ENCODE measurements around the gene GATA6. TPM values are rescaled to one million over a fixed set of nuclear protein-coding genes. Genes with fewer than 3 reads are reported as not detected.

Gene GATA6
- total and polyA plus RNA-seq, 10 of the 15 experiments (the other 5 are each of a cell fraction or from before 2014, with no cell fraction given), result 0.04 to 0.05 TPM; not detected in 8

DNA sequence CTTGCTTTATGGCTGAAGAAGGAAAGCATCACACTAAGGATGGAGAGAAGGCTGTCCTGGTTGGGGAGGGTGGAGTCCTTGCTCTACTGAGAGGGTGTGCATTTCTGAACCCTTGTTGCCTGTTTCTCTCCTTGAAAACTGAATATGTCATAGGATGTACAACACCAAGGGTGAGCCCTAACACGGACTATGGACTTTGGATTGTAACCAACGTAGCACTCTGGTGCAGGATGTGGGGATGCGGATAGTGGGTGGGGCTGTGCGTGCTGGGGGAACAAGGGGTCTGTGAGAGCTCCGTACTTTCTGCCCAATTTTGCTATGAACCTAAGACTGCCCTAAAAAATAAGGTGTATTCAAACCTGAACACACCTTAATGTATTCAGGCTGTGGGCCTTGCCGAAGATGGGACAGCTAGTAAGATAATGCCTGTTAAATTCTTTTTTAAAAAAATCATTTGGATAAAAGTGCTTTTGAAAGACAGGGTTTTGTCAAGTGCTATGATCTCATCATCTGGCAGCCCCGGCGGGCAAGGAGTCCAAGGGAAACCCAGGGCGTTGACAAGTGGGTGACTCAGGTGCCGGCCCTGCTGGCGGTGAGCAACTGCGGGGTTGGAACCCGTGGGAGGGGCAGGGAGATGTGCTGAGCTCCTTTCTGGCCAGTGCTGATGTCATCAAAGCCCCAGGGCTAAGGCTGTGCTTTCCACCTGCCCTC lies 54.0 kb downstream of the GATA6 start:
- intact Hi-C loops (cut with micrococcal nuclease; ENCODE audit: unreplicated experiment), result no loop called here
- RAD21 ChIA-PET (ENCODE audit: unreplicated experiment), result no interaction called here
- no peak for TF ChIP-seq IRF4 (IDR thresholded peaks at IDR 0.05; ENCODE audit: low read depth, low read length)
- TF ChIP-seq GABPA (IDR thresholded peaks at IDR 0.05; ENCODE audit: low read depth), result no peak
- no peak for TF ChIP-seq POU2F2 (IDR thresholded peaks at IDR 0.05; ENCODE audit: borderline replicate concordance, low read depth, low read length)
- no peak for TF ChIP-seq SIN3A (IDR thresholded peaks at IDR 0.05; ENCODE audit: low read depth, low read length)
- TF ChIP-seq ESRRA (IDR thresholded peaks at IDR 0.05; ENCODE audit: low read length), result no peak
- TF ChIP-seq, protein P1, sequence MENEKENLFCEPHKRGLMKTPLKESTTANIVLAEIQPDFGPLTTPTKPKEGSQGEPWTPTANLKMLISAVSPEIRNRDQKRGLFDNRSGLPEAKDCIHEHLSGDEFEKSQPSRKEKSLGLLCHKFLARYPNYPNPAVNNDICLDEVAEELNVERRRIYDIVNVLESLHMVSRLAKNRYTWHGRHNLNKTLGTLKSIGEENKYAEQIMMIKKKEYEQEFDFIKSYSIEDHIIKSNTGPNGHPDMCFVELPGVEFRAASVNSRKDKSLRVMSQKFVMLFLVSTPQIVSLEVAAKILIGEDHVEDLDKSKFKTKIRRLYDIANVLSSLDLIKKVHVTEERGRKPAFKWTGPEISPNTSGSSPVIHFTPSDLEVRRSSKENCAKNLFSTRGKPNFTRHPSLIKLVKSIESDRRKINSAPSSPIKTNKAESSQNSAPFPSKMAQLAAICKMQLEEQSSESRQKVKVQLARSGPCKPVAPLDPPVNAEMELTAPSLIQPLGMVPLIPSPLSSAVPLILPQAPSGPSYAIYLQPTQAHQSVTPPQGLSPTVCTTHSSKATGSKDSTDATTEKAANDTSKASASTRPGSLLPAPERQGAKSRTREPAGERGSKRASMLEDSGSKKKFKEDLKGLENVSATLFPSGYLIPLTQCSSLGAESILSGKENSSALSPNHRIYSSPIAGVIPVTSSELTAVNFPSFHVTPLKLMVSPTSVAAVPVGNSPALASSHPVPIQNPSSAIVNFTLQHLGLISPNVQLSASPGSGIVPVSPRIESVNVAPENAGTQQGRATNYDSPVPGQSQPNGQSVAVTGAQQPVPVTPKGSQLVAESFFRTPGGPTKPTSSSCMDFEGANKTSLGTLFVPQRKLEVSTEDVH (IDR thresholded peaks at IDR 0.05; ENCODE audit: low read depth, partially characterized antibody), result no peak
- TF ChIP-seq, protein P2, sequence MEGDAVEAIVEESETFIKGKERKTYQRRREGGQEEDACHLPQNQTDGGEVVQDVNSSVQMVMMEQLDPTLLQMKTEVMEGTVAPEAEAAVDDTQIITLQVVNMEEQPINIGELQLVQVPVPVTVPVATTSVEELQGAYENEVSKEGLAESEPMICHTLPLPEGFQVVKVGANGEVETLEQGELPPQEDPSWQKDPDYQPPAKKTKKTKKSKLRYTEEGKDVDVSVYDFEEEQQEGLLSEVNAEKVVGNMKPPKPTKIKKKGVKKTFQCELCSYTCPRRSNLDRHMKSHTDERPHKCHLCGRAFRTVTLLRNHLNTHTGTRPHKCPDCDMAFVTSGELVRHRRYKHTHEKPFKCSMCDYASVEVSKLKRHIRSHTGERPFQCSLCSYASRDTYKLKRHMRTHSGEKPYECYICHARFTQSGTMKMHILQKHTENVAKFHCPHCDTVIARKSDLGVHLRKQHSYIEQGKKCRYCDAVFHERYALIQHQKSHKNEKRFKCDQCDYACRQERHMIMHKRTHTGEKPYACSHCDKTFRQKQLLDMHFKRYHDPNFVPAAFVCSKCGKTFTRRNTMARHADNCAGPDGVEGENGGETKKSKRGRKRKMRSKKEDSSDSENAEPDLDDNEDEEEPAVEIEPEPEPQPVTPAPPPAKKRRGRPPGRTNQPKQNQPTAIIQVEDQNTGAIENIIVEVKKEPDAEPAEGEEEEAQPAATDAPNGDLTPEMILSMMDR (IDR thresholded peaks at IDR 0.05 in 2 of 3, conservative IDR thresholded peaks at IDR 0.05 in 1 of 3; ENCODE audit: control insufficient read depth in 2 of 3, extremely low read depth in 1 of 3, insufficient read depth in 1 of 3, low read depth in 3 of 3, low read length in 3 of 3), result no peak
- no peak for TF ChIP-seq RCOR1 (conservative IDR thresholded peaks at IDR 0.05; ENCODE audit: low read depth, low read length)
- TF ChIP-seq, protein P3, sequence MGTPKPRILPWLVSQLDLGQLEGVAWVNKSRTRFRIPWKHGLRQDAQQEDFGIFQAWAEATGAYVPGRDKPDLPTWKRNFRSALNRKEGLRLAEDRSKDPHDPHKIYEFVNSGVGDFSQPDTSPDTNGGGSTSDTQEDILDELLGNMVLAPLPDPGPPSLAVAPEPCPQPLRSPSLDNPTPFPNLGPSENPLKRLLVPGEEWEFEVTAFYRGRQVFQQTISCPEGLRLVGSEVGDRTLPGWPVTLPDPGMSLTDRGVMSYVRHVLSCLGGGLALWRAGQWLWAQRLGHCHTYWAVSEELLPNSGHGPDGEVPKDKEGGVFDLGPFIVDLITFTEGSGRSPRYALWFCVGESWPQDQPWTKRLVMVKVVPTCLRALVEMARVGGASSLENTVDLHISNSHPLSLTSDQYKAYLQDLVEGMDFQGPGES (IDR thresholded peaks at IDR 0.05), result no peak
- TF ChIP-seq, protein P4, sequence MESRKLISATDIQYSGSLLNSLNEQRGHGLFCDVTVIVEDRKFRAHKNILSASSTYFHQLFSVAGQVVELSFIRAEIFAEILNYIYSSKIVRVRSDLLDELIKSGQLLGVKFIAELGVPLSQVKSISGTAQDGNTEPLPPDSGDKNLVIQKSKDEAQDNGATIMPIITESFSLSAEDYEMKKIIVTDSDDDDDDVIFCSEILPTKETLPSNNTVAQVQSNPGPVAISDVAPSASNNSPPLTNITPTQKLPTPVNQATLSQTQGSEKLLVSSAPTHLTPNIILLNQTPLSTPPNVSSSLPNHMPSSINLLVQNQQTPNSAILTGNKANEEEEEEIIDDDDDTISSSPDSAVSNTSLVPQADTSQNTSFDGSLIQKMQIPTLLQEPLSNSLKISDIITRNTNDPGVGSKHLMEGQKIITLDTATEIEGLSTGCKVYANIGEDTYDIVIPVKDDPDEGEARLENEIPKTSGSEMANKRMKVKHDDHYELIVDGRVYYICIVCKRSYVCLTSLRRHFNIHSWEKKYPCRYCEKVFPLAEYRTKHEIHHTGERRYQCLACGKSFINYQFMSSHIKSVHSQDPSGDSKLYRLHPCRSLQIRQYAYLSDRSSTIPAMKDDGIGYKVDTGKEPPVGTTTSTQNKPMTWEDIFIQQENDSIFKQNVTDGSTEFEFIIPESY (IDR thresholded peaks at IDR 0.05), result no peak
- TF ChIP-seq FOXK2 (IDR thresholded peaks at IDR 0.05), result no peak
- TF ChIP-seq KLF5 (IDR thresholded peaks at IDR 0.05; ENCODE audit: partially characterized antibody), result no peak
- no peak for TF ChIP-seq RBBP5 (conservative IDR thresholded peaks at IDR 0.05)
- TF ChIP-seq, protein P5, sequence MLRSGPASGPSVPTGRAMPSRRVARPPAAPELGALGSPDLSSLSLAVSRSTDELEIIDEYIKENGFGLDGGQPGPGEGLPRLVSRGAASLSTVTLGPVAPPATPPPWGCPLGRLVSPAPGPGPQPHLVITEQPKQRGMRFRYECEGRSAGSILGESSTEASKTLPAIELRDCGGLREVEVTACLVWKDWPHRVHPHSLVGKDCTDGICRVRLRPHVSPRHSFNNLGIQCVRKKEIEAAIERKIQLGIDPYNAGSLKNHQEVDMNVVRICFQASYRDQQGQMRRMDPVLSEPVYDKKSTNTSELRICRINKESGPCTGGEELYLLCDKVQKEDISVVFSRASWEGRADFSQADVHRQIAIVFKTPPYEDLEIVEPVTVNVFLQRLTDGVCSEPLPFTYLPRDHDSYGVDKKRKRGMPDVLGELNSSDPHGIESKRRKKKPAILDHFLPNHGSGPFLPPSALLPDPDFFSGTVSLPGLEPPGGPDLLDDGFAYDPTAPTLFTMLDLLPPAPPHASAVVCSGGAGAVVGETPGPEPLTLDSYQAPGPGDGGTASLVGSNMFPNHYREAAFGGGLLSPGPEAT (IDR thresholded peaks at IDR 0.05; ENCODE audit: low read depth), result no peak

More for the DNA sequence above, 54.0 kb downstream of the GATA6 start:
- no TSS peak for BruUV-seq (replicated peaks)
- H3K4me2 ChIP-seq (ENCODE audit: control insufficient read depth, insufficient read depth), result no peak overlapping the region
- ChIA-PET POLR2A (no interaction called here), SMC1A (ENCODE audit: uncharacterized antibody, unreplicated experiment) (no interaction called here), CTCF (no interaction called here)
- no peaks in the 10 kb centered on the region for H3K36me3 ChIP-seq (ENCODE audit: control insufficient read depth in 2 of 2, insufficient read depth in 2 of 2, low read length in 1 of 2)
- no peak for FAIRE-seq
- no peak for DNase-seq (ENCODE audit: low read depth, low spot score)
- no peaks in the 10 kb centered on the region for H3K79me2 ChIP-seq (ENCODE audit: control insufficient read depth, insufficient read depth, low read length)
- WGBS (ENCODE audit: insufficient coverage, insufficient replicate concordance, low lambda C conversion rate, missing lambda C conversion rate), result 28% methylated on average over 13 of the region's 13 CpGs
- ATAC-seq, result no peak
- H4K20me1 ChIP-seq (ENCODE audit: control insufficient read depth, insufficient read depth), result no peaks in the 10 kb centered on the region
- H3K4me3 ChIP-seq, result no peak overlapping the region
- H3K27me3 ChIP-seq (replicated peaks in 1 of 2; ENCODE audit: control insufficient read depth in 2 of 2, insufficient read depth in 2 of 2, low read length in 1 of 2), result no peaks in the 10 kb centered on the region; a peak in 1 of 4 replicates
- no peaks in the 10 kb centered on the region for H3K4me1 ChIP-seq (ENCODE audit: control insufficient read depth, insufficient read depth, low read length)
- no peak overlapping the region for H2AFZ ChIP-seq (ENCODE audit: control insufficient read depth, low read depth, low read length)
- no peaks in the 10 kb centered on the region for H3K9me3 ChIP-seq (replicated peaks; ENCODE audit: control insufficient read depth, insufficient read depth, low read length)
- in situ Hi-C loops (cut with MboI), result no loop called here
- no peak overlapping the region for H3K27ac ChIP-seq (ENCODE audit: control insufficient read depth, insufficient read depth)
- H3K9ac ChIP-seq (ENCODE audit: control insufficient read depth, insufficient read depth, low read length), result no peak overlapping the region

All from GM12878 (cell line).